TTC549 (cell line): ENCODE data around the gene CCL17.

Source experiments
- FAIRE-seq: peaks from 2 replicates; lab custom pipeline; 2012; peaks lifted over from hg19 to GRCh38; lab: Jason Lieb, UNC

CCL17 gene

DNA sequence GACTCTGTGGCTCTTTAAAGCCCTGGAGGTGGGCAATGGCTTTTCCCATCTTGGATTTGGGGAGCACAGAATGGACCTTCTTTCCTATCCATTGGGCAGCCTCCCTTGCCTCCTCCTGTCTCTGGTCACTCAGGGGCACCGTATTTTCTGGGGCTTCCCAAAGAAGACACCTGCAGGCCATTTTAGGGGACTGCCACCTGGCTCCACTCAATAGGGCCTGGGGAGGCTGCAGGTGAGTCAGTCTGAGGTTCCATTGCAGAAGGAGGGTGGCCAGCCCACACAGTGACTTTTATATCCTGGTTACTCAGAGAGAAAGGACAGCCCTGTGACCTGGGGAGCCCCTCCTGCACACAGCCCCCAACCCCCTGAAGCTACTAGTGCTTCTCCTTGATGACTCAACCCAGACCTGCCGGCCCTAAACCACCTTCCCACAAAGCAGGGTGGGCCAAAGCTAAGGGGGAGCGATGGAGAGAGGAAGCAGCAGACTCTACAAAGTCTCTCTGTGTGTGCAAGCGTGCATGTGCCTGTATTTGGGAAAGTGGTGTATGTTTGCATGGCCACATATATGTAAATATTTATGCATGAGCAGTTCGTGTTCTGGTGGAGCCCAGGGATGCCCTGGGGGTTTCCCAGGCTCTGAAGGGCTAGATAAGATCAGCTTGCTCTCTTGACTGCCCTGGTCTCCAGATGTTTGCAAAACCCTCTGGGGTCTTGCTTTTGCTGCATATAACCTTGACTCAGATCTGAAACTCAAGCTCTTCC, 27.3 kb upstream of the CCL17 start:
- no peak for FAIRE-seq

DNA sequence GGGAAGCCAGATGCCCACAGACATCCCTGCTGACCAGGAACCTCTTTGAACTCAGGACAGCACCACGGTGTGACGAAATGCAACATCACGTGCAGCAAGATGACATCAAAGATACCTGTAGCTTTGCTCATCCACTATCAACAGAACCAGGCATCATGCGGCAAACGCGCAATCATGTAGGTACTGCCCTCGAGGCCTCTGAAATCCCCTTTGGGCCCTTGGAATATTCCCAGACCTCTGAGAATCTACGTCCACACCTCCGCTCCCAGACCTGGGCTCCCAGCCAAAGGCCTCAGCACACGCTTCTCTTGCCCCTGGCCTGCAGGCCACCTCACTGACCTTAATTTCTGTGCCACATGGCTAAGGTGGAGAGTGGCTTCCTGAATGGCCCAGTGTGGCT, 25.0 kb upstream of the CCL17 start:
- no peak for FAIRE-seq

DNA sequence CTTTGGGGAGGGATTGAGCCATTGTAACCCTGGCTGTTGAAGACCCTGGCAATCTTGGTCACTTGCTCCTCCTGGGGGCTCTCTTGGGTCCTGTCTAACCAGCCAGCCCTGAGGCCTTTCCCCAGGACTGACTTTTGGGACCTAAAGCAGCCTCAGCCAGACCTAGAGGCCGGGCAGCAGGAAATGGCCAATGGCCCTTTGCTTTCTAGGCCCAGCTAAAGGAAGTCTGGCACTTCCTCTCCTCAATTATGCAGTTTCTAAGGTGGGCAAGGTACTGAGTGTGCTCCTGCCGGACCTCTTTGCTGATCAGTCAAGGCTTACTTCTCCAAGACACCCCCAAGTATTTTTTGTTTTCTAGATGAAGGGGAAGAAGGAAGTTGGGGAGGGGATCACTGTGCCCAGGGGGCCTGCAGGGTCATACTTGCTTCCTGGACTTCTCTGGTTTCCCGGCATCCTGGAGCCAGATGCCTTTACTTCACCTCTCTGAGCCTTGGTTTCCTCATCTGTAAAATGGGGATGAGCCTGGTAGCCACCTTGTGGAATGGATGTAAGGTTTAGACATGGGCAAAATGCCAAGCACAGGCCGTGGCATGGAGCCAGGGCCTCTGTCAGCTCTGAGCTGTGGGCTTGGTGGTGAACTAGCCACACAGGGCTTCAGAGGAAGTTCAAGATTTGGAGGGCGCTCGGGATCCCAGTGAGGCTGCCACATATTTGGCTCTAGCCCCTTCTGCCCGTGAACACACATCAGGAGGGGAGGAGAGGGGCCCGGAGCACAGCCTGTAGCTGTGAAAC, 23.7 kb upstream of the CCL17 start:
- FAIRE-seq = no peak

DNA sequence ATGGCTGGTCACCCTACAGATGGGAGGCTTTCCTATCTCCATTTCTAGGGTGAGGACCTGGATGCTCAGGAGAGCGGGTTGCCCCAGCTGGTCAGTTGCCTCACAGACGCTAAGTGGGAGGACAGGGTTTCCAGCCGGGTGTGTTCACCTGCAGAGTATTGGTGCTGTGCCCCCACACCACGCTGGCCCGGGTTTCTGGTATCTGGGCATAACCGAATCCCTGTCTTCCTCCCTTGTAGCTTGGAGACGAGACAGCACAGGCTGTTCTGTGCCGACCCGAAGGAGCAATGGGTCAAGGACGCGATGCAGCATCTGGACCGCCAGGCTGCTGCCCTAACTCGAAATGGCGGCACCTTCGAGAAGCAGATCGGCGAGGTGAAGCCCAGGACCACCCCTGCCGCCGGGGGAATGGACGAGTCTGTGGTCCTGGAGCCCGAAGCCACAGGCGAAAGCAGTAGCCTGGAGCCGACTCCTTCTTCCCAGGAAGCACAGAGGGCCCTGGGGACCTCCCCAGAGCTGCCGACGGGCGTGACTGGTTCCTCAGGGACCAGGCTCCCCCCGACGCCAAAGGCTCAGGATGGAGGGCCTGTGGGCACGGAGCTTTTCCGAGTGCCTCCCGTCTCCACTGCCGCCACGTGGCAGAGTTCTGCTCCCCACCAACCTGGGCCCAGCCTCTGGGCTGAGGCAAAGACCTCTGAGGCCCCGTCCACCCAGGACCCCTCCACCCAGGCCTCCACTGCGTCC, 22.6 kb upstream of the CCL17 start:
- no peak for FAIRE-seq

DNA sequence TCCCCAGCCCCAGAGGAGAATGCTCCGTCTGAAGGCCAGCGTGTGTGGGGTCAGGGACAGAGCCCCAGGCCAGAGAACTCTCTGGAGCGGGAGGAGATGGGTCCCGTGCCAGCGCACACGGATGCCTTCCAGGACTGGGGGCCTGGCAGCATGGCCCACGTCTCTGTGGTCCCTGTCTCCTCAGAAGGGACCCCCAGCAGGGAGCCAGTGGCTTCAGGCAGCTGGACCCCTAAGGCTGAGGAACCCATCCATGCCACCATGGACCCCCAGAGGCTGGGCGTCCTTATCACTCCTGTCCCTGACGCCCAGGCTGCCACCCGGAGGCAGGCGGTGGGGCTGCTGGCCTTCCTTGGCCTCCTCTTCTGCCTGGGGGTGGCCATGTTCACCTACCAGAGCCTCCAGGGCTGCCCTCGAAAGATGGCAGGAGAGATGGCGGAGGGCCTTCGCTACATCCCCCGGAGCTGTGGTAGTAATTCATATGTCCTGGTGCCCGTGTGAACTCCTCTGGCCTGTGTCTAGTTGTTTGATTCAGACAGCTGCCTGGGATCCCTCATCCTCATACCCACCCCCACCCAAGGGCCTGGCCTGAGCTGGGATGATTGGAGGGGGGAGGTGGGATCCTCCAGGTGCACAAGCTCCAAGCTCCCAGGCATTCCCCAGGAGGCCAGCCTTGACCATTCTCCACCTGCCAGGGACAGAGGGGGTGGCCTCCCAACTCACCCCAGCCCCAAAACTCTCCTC, 21.9 kb upstream of the CCL17 start:
- no peak for FAIRE-seq

DNA sequence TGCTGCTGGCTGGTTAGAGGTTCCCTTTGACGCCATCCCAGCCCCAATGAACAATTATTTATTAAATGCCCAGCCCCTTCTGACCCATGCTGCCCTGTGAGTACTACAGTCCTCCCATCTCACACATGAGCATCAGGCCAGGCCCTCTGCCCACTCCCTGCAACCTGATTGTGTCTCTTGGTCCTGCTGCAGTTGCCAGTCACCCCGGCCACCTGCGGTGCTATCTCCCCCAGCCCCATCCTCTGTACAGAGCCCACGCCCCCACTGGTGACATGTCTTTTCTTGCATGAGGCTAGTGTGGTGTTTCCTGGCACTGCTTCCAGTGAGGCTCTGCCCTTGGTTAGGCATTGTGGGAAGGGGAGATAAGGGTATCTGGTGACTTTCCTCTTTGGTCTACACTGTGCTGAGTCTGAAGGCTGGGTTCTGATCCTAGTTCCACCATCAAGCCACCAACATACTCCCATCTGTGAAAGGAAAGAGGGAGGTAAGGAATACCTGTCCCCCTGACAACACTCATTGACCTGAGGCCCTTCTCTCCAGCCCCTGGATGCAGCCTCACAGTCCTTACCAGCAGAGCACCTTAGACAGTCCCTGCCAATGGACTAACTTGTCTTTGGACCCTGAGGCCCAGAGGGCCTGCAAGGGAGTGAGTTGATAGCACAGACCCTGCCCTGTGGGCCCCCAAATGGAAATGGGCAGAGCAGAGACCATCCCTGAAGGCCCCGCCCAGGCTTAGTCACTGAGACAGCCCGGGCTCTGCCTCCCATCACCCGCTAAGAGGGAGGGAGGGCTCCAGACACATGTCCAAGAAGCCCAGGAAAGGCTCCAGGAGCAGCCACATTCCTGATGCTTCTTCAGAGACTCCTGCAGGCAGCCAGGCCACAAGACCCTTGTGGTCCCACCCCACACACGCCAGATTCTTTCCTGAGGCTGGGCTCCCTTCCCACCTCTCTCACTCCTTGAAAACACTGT, 21.0 kb upstream of the CCL17 start:
- no peak for FAIRE-seq

DNA sequence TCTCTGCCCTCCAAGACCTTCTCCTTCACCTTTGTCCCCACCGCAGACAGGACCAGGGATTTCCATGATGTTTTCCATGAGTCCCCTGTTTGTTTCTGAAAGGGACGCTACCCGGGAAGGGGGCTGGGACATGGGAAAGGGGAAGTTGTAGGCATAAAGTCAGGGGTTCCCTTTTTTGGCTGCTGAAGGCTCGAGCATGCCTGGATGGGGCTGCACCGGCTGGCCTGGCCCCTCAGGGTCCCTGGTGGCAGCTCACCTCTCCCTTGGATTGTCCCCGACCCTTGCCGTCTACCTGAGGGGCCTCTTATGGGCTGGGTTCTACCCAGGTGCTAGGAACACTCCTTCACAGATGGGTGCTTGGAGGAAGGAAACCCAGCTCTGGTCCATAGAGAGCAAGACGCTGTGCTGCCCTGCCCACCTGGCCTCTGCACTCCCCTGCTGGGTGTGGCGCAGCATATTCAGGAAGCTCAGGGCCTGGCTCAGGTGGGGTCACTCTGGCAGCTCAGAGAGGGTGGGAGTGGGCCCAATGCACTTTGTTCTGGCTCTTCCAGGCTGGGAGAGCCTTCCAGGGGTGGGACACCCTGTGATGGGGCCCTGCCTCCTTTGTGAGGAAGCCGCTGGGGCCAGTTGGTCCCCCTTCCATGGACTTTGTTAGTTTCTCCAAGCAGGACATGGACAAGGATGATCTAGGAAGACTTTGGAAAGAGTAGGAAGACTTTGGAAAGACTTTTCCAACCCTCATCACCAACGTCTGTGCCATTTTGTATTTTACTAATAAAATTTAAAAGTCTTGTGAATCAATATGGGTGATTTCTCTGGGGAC, 20.1 kb upstream of the CCL17 start:
- no peak for FAIRE-seq

DNA sequence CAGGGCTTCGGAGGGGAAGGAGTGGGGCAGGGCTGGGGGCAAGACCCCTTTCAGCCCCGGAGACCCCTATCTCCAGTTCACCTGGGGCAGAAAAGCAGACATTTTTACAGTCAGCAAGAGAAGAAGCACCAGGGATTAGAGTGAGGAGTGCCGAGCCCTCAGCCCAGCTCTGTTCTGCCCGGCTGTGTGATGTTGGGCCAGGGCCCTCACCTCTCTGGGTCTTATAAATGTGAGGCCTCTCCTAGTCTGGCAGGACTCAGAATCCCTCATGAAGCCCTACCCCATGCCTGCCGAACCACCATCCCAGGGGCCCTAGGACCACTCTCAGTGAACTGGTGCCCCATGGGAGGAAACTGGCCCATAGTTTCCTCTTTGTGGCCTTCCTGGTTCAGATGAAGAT, 19.5 kb upstream of the CCL17 start:
- no peak for FAIRE-seq

DNA sequence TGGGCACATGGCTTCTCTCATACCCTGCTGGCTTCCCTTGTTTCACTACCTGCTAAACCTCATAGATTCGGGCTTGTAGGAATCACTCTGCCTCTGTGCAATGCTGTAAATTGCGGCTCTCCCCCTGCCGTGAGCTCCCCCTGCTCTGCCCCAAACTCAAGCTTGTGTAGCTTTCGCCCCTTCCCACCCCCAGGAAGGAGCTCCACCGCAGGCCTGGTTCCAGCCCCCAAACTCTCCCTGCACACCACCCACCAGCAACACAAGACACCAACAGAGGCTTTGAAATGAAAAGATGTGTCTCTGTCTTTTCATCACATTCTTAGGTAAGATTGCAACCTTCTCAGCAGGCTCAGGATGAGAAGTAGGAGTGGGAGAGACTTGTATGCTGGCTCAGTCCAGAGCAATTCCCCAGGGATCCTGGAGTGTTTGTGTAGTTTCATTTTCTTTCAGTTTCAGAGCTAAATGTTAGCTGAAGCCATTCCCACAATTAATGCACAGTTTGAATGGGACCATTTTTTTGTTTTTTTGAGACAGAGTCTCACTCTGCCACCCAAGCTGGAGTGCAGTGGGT, 18.1 kb upstream of the CCL17 start:
- no peak for FAIRE-seq

DNA sequence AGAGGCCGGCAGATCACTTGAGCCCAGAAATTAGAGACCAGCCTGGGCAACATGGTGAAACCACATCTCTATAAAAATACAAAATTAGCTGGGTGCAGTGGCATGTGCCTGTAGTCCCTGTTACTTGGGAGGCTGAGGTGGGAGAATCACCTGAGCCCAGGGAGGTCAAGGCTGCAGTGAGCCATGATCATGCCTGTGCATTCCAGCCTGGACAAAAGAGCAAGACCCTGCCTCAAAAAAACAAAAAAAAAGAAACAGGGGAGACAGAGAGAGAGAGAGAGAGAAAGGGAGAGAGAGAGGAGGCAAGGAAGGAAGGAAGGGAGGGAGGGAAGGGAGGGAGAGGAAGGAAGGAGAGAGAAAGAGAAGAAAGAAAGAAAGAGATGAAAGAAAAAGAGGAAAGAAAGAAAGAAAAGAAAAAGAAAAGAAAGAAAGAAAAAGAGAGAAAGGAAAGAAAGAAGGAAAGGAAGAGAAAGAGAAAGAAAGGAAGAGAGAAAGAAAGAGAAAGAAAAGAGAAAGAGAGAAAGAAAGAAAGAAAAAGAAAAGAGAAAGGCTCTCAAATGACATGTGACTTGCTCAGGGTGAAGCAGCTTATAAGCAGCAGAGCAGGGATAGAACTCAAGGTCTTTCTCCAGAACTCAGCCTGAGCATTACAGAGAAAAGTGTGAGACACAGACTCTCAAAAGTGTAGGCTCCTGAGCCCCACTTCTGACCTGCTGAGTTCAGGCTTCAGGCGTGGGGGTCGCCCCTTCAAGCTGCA, 16.8 kb upstream of the CCL17 start:
- FAIRE-seq = no peak

DNA sequence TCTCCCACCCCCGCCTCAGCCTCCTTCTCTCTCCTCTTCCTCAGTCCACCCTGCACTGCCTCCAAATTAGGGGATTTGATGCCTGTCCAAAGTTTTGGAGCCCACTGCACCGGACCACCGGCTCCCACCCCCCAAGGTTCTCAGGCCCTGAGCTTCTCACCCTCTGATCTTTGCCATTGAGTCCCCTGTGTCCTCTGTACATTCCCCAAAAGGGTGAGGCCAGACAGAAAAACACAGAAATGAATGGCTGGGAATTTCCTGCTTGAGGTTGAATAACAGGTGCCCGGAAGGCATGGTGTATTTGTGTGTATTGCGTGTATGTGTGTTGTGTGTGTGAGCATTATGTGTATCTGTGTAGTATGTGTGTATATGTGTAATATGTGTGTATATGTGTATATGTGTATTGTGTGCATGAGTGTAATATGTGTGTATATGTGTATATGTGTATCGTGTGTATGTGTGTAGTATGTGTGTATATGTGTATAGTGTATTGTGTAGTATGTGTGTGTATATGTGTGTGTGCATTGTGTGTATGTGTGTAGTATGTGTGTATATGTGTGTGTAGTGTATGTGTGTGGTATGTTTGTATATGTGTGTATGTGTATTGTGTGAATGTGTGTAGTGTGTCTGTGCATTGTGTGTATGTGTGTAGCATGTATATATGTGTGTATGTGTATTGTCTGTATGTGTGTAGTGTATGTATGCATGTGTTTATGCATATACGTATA, 16.0 kb upstream of the CCL17 start:
- no peak for FAIRE-seq

DNA sequence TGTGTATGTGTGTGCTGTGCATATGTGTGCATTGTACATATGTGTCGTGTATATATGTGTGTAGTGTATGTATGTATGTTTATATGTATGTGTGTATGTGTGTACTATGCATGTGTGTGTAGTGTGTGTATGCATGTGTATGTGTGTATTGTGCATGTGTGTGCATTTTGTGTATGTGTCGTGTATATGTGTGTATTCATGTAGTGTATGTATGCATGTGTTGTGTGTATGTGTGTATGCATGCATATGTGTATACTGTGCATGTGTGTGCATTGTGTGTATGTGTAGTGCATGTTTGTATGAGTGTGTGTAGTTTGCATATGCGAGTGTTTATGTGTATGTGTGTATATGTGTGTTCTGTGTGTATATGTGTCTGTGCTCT, 15.5 kb upstream of the CCL17 start:
- FAIRE-seq = no peak

DNA sequence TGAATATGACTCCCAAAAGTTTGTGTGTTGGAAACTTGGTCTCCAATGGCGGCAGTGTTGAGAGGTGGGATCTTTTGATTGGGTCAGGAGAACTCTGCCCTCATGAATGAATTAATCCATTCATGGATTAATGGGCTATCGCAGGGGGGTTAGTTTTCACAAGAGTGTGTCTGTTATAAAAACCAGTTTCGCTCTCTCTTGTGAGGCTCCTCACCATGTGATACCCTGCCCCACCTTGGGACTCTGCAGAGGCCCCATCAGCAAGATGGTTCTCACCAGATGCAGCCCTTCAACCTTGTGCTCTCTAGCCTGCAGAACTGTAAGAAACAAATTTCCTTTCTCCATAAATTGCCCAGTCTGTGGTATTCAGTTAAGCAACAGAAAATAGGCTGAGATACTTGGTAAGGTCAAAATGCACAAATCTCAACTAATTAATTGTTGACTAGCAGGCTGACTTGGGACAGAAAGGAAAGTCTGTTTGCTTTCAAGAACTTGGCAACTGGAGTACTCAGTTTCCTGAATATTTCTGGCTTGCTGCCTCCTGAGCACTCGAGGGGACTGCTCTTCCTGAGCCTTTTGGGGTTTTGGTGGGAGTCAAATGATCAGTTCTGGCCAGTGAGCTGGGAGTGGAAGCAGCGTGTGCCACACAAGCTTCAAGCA, 13.8 kb upstream of the CCL17 start:
- FAIRE-seq = no peak

DNA sequence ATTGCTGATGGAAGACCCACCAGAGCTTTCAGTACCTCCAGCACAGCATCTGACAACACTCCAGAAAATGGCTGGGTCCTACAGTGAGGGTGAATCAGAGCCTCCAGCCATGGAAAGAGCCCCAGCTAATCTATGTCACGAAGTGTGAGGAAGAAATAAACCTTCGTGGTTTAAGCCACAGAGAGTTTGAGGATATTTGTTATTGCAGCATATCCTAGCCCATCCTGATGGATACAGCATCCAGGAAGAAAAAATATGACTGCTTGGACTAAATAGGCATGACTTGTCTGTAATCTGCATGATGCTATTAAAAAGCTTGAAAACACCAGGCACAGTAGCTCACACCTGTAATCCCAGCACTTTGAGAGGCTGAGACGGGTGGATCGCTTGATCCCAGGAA, 13.3 kb upstream of the CCL17 start:
- no peak for FAIRE-seq

DNA sequence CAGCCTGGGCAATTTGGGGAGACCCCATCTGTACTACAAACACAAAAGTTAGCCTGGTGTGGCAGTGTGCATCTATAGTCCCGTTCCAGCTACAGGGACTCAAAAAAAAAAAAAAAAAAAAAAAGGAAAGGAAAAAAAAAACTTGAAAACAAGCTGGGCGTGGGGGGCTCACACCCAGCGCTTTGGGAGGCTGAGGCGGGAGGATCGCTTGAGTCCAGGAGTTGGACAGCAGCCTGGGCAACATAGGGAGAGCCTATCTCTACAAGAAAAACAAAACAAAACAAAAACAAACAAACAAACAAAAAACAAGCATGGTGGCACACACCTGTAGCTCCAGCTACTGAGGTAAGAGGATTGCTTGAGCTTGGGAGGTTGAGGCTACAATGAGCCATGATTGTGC, 12.9 kb upstream of the CCL17 start:
- no peak for FAIRE-seq

DNA sequence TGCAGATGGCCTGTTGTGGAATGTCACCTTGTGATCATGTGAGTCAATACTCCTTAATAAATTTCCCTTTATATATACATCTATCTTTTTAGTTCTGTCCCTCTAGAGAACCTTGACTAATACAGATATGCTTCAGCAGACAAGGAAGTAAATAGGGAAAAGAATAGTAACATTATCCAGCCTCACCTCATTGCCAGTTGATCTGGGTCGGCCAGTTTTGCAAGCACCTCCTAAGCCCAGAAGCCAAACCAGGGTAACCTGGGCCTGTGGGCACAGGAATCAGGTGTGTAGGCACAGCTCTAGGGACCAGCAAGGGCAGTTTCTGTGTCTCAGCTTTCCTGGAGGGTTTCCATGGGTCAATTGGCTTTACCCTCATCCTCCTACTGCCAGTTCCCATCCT, 11.9 kb upstream of the CCL17 start:
- no peak for FAIRE-seq

DNA sequence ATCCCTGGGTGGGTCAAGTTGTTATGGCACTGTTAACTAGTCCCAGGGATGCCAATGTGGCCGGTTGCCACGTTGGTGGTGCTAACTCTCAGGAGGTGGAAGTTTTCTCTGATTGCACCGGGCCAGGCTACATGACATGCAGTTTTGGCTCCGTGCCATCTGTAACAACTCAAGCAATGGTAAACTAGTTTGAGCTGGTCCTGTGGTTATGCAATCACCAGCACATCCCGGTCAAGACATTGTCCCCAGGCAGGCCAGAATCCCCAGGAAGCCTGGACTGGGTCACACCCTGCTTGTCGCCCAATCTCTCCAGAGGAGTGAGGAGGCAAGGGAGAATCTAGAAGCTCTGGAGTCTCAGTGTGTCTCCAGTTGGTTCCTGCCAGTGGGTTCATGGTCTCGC, 10.1 kb upstream of the CCL17 start:
- no peak for FAIRE-seq

DNA sequence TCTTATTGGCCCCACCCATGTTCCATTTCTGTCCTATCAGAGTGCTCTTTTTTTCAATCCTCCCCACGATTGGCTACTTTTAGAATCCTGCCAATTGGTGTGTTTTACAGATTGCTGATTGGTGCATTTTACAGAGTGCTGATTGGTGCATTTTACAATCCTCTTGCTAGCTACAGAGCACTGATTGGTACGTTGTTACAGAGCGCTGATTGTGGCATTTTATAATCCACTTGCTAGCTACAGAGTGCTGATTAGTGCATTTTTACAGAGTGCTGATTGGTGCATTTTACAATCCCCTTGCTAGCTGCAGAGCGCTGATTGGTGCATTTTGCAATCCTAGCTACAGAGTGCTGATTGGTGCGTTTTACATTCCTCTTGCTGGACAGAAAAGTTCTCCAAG, 9.5 kb upstream of the CCL17 start:
- no peak for FAIRE-seq
